IMR-90 (cell line): ENCODE data around the gene MAP2K6. TPM values are rescaled to one million over a fixed set of nuclear protein-coding genes. Genes with fewer than 3 reads are reported as not detected.

Experiments
- ATAC-seq: fragments of 200-7000 bp; cut with Tn5 transposase; 2 replicates; pipeline ENCODE4 v1.9.1; 2020; ENCODE audit warnings: low read depth, mild to moderate bottlenecking, moderate library complexity
- BruUV-seq: library from RNA; stranded (reverse); fragments of 400-500 nt; replicated peaks from 2 replicates; lab custom pipeline; 2021; lab: Mats Ljungman, UMichigan
- CTCF ChIA-PET: fragments of 300-600 bp; formaldehyde crosslinking; extraction: SDS; loops from one replicate; lab custom pipeline; 2021; ENCODE audit warnings: antibody characterized with exemption; lab: Yijun Ruan, JAX
- POLR2A ChIA-PET: fragments of 300-600 bp; sonication (Branson Sonifier 250); formaldehyde crosslinking; loops from one replicate; lab custom pipeline; 2022; ENCODE audit warnings: antibody characterized with exemption; ENCODE audit not compliant: unreplicated experiment; lab: Charles Lee
- DNase-seq: peaks from one replicate; pipeline ENCODE4 v3.0.0; 2013
- H2AFZ ChIP-seq: replicated peaks from 2 replicates; pipeline ENCODE3; 2013; ENCODE audit warnings: low read length, mild to moderate bottlenecking; ENCODE audit not compliant: poor library complexity
- H2AK5ac ChIP-seq: 2 replicates; pipeline ENCODE4 v1.6.1; 2013; ENCODE audit warnings: low read depth, low read length, inconsistent platforms
- H2AK9ac ChIP-seq: replicated peaks from 2 replicates; pipeline ENCODE3; 2013; ENCODE audit warnings: mild to moderate bottlenecking, low read depth, low read length, moderate library complexity; ENCODE audit not compliant: poor library complexity
- H2BK120ac ChIP-seq: 2 replicates; pipeline ENCODE4 v1.6.1; 2013; ENCODE audit warnings: low read depth, low read length, inconsistent platforms
- H2BK15ac ChIP-seq: 3 replicates; pipeline ENCODE4 v1.6.1; 2013; ENCODE audit warnings: low read depth, low read length, inconsistent platforms
- H2BK20ac ChIP-seq: 2 replicates; pipeline ENCODE4 v1.6.1; 2013; ENCODE audit warnings: low read depth, mild to moderate bottlenecking, inconsistent platforms, low read length, moderate library complexity
- H2BK5ac ChIP-seq: 2 replicates; pipeline ENCODE4 v1.6.1; 2013; ENCODE audit warnings: mild to moderate bottlenecking, low read depth, low read length, inconsistent platforms; ENCODE audit not compliant: poor library complexity, severe bottlenecking
- H3K14ac ChIP-seq: replicated peaks from 2 replicates; pipeline ENCODE4 v1.6.1; 2013; ENCODE audit warnings: low read depth, low read length, inconsistent platforms
- H3K18ac ChIP-seq: 2 replicates; pipeline ENCODE4 v1.6.1; 2013; ENCODE audit warnings: low read depth, low read length, control low read depth
- H3K23ac ChIP-seq: 2 replicates; pipeline ENCODE4 v1.6.1; 2013; ENCODE audit warnings: low read depth, low read length, inconsistent platforms
- H3K27ac ChIP-seq: 2 replicates; pipeline ENCODE4 v1.5.1; 2013; ENCODE audit warnings: mild to moderate bottlenecking, control low read depth, low read length; ENCODE audit not compliant: insufficient read depth
- H3K27me3 ChIP-seq: 2 replicates; pipeline ENCODE4 v1.6.1; 2013; ENCODE audit warnings: low read length; ENCODE audit not compliant: control insufficient read depth, insufficient read depth
- H3K36me3 ChIP-seq: 2 replicates; pipeline ENCODE4 v1.6.1; 2013; ENCODE audit warnings: low read length, mixed read lengths; ENCODE audit not compliant: control insufficient read depth, insufficient read depth
- H3K4ac ChIP-seq: 2 replicates; pipeline ENCODE4 v1.6.1; 2013; ENCODE audit warnings: low read depth, low read length, inconsistent platforms
- H3K4me1 ChIP-seq: 2 replicates; pipeline ENCODE4 v1.6.1; 2013; ENCODE audit warnings: low read length, mixed read lengths; ENCODE audit not compliant: control insufficient read depth, insufficient read depth
- H3K4me2 ChIP-seq: 2 replicates; pipeline ENCODE4 v1.6.1; 2013; ENCODE audit warnings: low read depth, mild to moderate bottlenecking, control low read depth, low read length, moderate library complexity
- H3K4me3 ChIP-seq: 2 replicates; pipeline ENCODE4 v1.5.1; 2013; ENCODE audit warnings: low read depth, mild to moderate bottlenecking, control low read depth, low read length, moderate library complexity; ENCODE audit not compliant: insufficient read depth
- H3K56ac ChIP-seq: 2 replicates; pipeline ENCODE4 v1.6.1; 2013; ENCODE audit warnings: low read length, inconsistent platforms; ENCODE audit not compliant: insufficient read depth; ENCODE audit errors: extremely low read depth
- H3K79me1 ChIP-seq, 2 experiments: 2 replicates each; pipeline ENCODE4 v1.6.1; 2013; ENCODE audit warnings: low read length in 2 of 2, inconsistent platforms in 1 of 2, low read depth in 1 of 2
- H3K9ac ChIP-seq: 2 replicates; pipeline ENCODE4 v1.6.1; 2013; ENCODE audit warnings: low read depth, low read length, control low read depth
- H3K9me1 ChIP-seq: 2 replicates; pipeline ENCODE4 v1.6.1; 2013; ENCODE audit warnings: low read length, inconsistent platforms; ENCODE audit not compliant: insufficient read depth
- H3K9me3 ChIP-seq: 2 replicates; pipeline ENCODE4 v1.6.1; 2013; ENCODE audit warnings: low read length; ENCODE audit not compliant: control insufficient read depth, insufficient read depth
- H4K20me1 ChIP-seq: 2 replicates; pipeline ENCODE4 v1.6.1; 2013; ENCODE audit warnings: low read length, inconsistent platforms; ENCODE audit not compliant: insufficient read depth
- H4K5ac ChIP-seq: 2 replicates; pipeline ENCODE4 v1.6.1; 2013; ENCODE audit warnings: mild to moderate bottlenecking, low read depth, low read length, control low read depth
- H4K8ac ChIP-seq, 2 experiments: 2 replicates each; pipeline ENCODE4 v1.6.1; 2013; ENCODE audit warnings: low read depth in 2 of 2, low read length in 2 of 2, control low read depth in 1 of 2, inconsistent platforms in 1 of 2
- H4K91ac ChIP-seq: 2 replicates; pipeline ENCODE4 v1.6.1; 2013; ENCODE audit warnings: low read depth, low read length, inconsistent platforms; ENCODE audit not compliant: insufficient read depth
- BHLHE40 ChIP-seq: fragments of 150-350 bp; IDR thresholded peaks from 2 replicates; pipeline ENCODE4 v1.6.1; 2016; ENCODE audit warnings: mild to moderate bottlenecking, low read depth, low read length
- CEBPB ChIP-seq: IDR thresholded peaks from 2 replicates; pipeline ENCODE4 v1.6.1; 2012; ENCODE audit warnings: low read depth, low read length, improper control_type of control experiment
- FOS ChIP-seq: fragments of 150-350 bp; IDR thresholded peaks from 2 replicates; pipeline ENCODE4 v1.6.1; 2016; ENCODE audit warnings: low read depth, low read length
- MAFK ChIP-seq: IDR thresholded peaks from 2 replicates; pipeline ENCODE4 v1.6.1; 2012; ENCODE audit warnings: low read depth, low read length, improper control_type of control experiment
- MXI1 ChIP-seq: IDR thresholded peaks from 2 replicates; pipeline ENCODE4 v1.6.1; 2012; ENCODE audit warnings: low read depth, mild to moderate bottlenecking, low read length, moderate library complexity, borderline replicate concordance
- RAD21 ChIP-seq: IDR thresholded peaks from 2 replicates; pipeline ENCODE4 v1.6.1; 2012; ENCODE audit warnings: low read length, improper control_type of control experiment
- RCOR1 ChIP-seq: IDR thresholded peaks from 2 replicates; pipeline ENCODE4 v1.6.1; 2012; ENCODE audit warnings: mild to moderate bottlenecking, low read length, improper control_type of control experiment; ENCODE audit not compliant: insufficient replicate concordance
- RFX5 ChIP-seq: IDR thresholded peaks from 2 replicates; pipeline ENCODE4 v1.8.0; 2012; ENCODE audit warnings: low read depth, mild to moderate bottlenecking, low read length, moderate library complexity
- WGBS, 2 experiments: methylation state at CpG; one replicate each; pipeline versions ENCODE4 v1.1.5 to v1.1.7; 2013; ENCODE audit warnings: missing lambda C conversion rate in 2 of 2; ENCODE audit not compliant: insufficient read length in 1 of 2; ENCODE audit errors: extremely low coverage in 2 of 2; 5-methylcytosine and 5-hydroxymethylcytosine counted together
- dilution Hi-C: fragments of 300-500 bp; cut with HindIII; formaldehyde crosslinking; loops from one replicate; pipeline ENCODE4 v1.14.3; 2018; ENCODE audit warnings: low sequenced_read_pairs; ENCODE audit not compliant: unreplicated experiment
- in situ Hi-C: fragments of 300-500 bp; cut with MboI; formaldehyde crosslinking; loops from 3 replicates; pipeline ENCODE4 v1.14.3; 2019; ENCODE audit warnings: low sequenced_read_pairs, inconsistent platforms, mixed read lengths
- intact Hi-C: fragments of 100-400 bp; cut with micrococcal nuclease; formaldehyde crosslinking; loops from 2 replicates; pipeline ENCODE4 v1.10.0; 2022
- polyA plus RNA-seq, 3 experiments: library from polyadenylated mRNA; depleted of rRNA; stranded (reverse); fragments of >200 nt; gene quantifications; 2 replicates each; pipeline ENCODE4 v1.2.3, GENCODE V29; 2012; ENCODE audit warnings: low replicate concordance in 1 of 3
- total RNA-seq: library from RNA; depleted of rRNA; stranded (reverse); fragments of >200 nt; gene quantifications from 2 replicates; pipeline ENCODE4 v1.2.3, GENCODE V29; 2012
- TF ChIP-seq, protein P1 (sequence below): conservative IDR thresholded peaks from 2 replicates; pipeline ENCODE4 v1.5.1; 2012; ENCODE audit warnings: mild to moderate bottlenecking, low read depth, low read length, improper control_type of control experiment
- TF ChIP-seq, protein P2 (sequence below): fragments of 150-350 bp; IDR thresholded peaks from 2 replicates; pipeline ENCODE4 v1.6.1; 2016; ENCODE audit warnings: low read depth, mild to moderate bottlenecking, low read length, moderate library complexity, borderline replicate concordance
- TF ChIP-seq, protein P3 (sequence below): fragments of 150-350 bp; IDR thresholded peaks from 2 replicates; pipeline ENCODE4 v1.6.1; 2017; ENCODE audit warnings: mild to moderate bottlenecking, antibody characterized with exemption, low read length, low read depth

The MAP2K6 gene
- total and polyA plus RNA-seq, 2 of the 4 experiments (the other 2 are of a cell fraction), result 2.4 to 5.7 TPM

DNA sequence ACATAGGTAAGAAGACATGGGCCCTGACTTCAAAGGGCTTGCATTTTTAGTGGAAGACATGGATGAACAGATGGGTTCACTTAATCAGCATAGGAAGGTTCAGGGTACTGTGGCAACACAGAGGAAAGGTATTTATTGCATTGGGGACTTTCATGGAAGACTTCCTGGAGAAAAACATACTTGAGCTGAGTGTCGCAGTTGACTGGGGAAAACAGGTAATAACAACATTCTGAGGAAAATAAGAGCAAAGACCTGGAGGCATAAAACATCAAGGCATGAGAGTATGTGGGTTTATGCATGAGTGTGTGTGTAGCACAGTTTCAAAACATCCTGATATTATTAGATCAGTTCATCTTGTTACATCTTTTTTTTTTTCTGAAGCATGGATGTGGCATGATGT, 82.7 kb downstream of the MAP2K6 start:
- no peaks in the 10 kb centered on the region for H3K27me3 ChIP-seq
- WGBS, 2 experiments, result 100% methylated on average over 1 of the region's 1 CpG; no CpG with 5 or more reads in 1 of the 2 experiments
- no peak for TF ChIP-seq RCOR1
- TF ChIP-seq FOS, result no peak
- TF ChIP-seq, protein P1, sequence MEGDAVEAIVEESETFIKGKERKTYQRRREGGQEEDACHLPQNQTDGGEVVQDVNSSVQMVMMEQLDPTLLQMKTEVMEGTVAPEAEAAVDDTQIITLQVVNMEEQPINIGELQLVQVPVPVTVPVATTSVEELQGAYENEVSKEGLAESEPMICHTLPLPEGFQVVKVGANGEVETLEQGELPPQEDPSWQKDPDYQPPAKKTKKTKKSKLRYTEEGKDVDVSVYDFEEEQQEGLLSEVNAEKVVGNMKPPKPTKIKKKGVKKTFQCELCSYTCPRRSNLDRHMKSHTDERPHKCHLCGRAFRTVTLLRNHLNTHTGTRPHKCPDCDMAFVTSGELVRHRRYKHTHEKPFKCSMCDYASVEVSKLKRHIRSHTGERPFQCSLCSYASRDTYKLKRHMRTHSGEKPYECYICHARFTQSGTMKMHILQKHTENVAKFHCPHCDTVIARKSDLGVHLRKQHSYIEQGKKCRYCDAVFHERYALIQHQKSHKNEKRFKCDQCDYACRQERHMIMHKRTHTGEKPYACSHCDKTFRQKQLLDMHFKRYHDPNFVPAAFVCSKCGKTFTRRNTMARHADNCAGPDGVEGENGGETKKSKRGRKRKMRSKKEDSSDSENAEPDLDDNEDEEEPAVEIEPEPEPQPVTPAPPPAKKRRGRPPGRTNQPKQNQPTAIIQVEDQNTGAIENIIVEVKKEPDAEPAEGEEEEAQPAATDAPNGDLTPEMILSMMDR, result no peak
- no peak for TF ChIP-seq MXI1
- no peak for TF ChIP-seq RAD21
- TF ChIP-seq, protein P2, sequence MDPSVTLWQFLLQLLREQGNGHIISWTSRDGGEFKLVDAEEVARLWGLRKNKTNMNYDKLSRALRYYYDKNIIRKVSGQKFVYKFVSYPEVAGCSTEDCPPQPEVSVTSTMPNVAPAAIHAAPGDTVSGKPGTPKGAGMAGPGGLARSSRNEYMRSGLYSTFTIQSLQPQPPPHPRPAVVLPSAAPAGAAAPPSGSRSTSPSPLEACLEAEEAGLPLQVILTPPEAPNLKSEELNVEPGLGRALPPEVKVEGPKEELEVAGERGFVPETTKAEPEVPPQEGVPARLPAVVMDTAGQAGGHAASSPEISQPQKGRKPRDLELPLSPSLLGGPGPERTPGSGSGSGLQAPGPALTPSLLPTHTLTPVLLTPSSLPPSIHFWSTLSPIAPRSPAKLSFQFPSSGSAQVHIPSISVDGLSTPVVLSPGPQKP, result no peak
- TF ChIP-seq RFX5, result no peak
- no peak for TF ChIP-seq CEBPB
- TF ChIP-seq, protein P3, sequence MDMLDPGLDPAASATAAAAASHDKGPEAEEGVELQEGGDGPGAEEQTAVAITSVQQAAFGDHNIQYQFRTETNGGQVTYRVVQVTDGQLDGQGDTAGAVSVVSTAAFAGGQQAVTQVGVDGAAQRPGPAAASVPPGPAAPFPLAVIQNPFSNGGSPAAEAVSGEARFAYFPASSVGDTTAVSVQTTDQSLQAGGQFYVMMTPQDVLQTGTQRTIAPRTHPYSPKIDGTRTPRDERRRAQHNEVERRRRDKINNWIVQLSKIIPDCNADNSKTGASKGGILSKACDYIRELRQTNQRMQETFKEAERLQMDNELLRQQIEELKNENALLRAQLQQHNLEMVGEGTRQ, result no peak
- no peak for TF ChIP-seq BHLHE40
- no peak for TF ChIP-seq MAFK
- H2BK20ac ChIP-seq, result no peak overlapping the region
- no peaks in the 10 kb centered on the region for H3K9me3 ChIP-seq
- no peak overlapping the region for H3K4me2 ChIP-seq
- H3K18ac ChIP-seq, result no peak overlapping the region
- no peak overlapping the region for H2BK5ac ChIP-seq
- H3K27ac ChIP-seq, result no peak overlapping the region
- DNase-seq (no peak), ATAC-seq (no peak)
- H3K56ac ChIP-seq, result no peak overlapping the region
- H2AFZ ChIP-seq, result no peak overlapping the region
- H3K4me3 ChIP-seq, result no peak overlapping the region
- no peak overlapping the region for H2BK15ac ChIP-seq
- in situ Hi-C loops, result loop anchor here (25.0 kb wide), 1 partner anchor 710 kb away; no protein-coding TSS in a partner anchor
- no peak overlapping the region for H4K91ac ChIP-seq
- CTCF ChIA-PET, result interaction anchor here (0.6 to 0.9 kb wide), 2 partner anchors 11 to 631 kb away, joined by 3 to 7 read pairs; no protein-coding TSS in a partner anchor
- no peak overlapping the region for H4K5ac ChIP-seq
- POLR2A ChIA-PET, result no interaction called here
- no peak overlapping the region for H2BK120ac ChIP-seq
- intact Hi-C loops, result no loop called here
- no peaks in the 10 kb centered on the region for H4K20me1 ChIP-seq
- no peak overlapping the region for H3K14ac ChIP-seq
- no peaks in the 10 kb centered on the region for H3K79me1 ChIP-seq
- peaks cover 2% of the 10 kb centered on the region; the same call in 1 of the 2 replicates for H3K9me1 ChIP-seq
- H4K8ac ChIP-seq, result no peak overlapping the region
- H3K4ac ChIP-seq, result no peak overlapping the region
- peaks cover 7% of the 10 kb centered on the region; the same call in 1 of the 2 replicates for H3K4me1 ChIP-seq
- no peak overlapping the region for H3K23ac ChIP-seq
- no peak overlapping the region for H2AK5ac ChIP-seq
- H2AK9ac ChIP-seq, result no peak overlapping the region
- dilution Hi-C loops, result no loop called here
- no peak overlapping the region for H3K9ac ChIP-seq
- BruUV-seq, result no TSS peak
- no peaks in the 10 kb centered on the region for H3K36me3 ChIP-seq
